Occipital lobe (tissue), 1 donor: ENCODE measurements around the gene STATH. TPM values are rescaled to one million over a fixed set of nuclear protein-coding genes. Genes with fewer than 3 reads are reported as not detected.

Experiments used
- total RNA-seq: library from RNA; depleted of rRNA; stranded (reverse); fragments of >200 nt; gene quantifications from one replicate; pipeline ENCODE4 v1.2.3, GENCODE V29; 2014

The STATH gene
- total RNA-seq, 1 donor from 2014 or later, result not detected

Other genes starting within 250 kb of the STATH start
- gene SULT1B1, start 235.3 kb upstream of the STATH start, total RNA-seq, result 0.31 TPM
- gene SULT1E1, start 135.8 kb upstream of the STATH start, total RNA-seq, result 8.4 TPM
- not detected for gene CSN1S1, start 64.9 kb upstream of the STATH start, total RNA-seq
- gene CSN2, start 30.2 kb upstream of the STATH start, total RNA-seq, result not detected
- gene HTN3, start 32.5 kb downstream of the STATH start, total RNA-seq, result not detected
- not detected for gene HTN1, start 54.5 kb downstream of the STATH start, total RNA-seq
- not detected for gene PRR27, start 158.3 kb downstream of the STATH start, total RNA-seq
- not detected for gene ODAM, start 199.8 kb downstream of the STATH start, total RNA-seq
- gene FDCSP, start 230.2 kb downstream of the STATH start, total RNA-seq, result not detected
- not detected for gene CSN3, start 246.6 kb downstream of the STATH start, total RNA-seq